A549 (cell line): ENCODE data around the gene CENPX. TPM values are rescaled to one million over a fixed set of nuclear protein-coding genes. Genes with fewer than 3 reads are reported as not detected.

ENCODE experiments used
- ATAC-seq, 2 experiments: fragments of 200-7000 bp in 1 of 2; fragments of >200 bp in 1 of 2; cut with Nextera tagmentation in 1 of 2; cut with Tn5 transposase in 1 of 2; 3 replicates each; pipeline versions ENCODE4 v1.8.0 to v1.9.1; 2018 to 2020; ENCODE audit warnings: mild to moderate bottlenecking in 1 of 2, moderate library complexity in 1 of 2
- CTCF ChIA-PET: fragments of 300-600 bp; sonication (Branson Sonifier 250); formaldehyde crosslinking; extraction: SDS; loops from one replicate; lab custom pipeline; 2021; ENCODE audit warnings: antibody characterized with exemption, inconsistent platforms; lab: Yijun Ruan, JAX
- POLR2A ChIA-PET: fragments of 350-600 bp; formaldehyde crosslinking; extraction: SDS; loops from one replicate; lab custom pipeline; 2021; ENCODE audit warnings: antibody characterized with exemption, inconsistent platforms; lab: Yijun Ruan, JAX
- DNase-seq, 2 experiments: peaks; one replicate each; pipeline versions ENCODE4 v3.0.0 to v3.0.0-alpha.2; 2011 to 2016; ENCODE audit warnings: low read depth in 1 of 2, low spot score in 1 of 2
- FAIRE-seq: peaks from 2 replicates; lab custom pipeline; 2011; peaks lifted over from hg19 to GRCh38; lab: Jason Lieb, UNC
- H3K27ac ChIP-seq, 2 experiments: fragments of >200 bp; sonication (Bioruptor Twin); formaldehyde crosslinking; 3 replicates each; pipeline ENCODE4 v1.5.1; 2016 to 2017
- H3K4me1 ChIP-seq: fragments of >200 bp; sonication (Bioruptor Twin); formaldehyde crosslinking; 3 replicates; pipeline ENCODE4 v1.6.1; 2016
- H3K4me2 ChIP-seq: fragments of >200 bp; sonication (Bioruptor Twin); formaldehyde crosslinking; 3 replicates; pipeline ENCODE4 v1.6.1; 2016
- H3K4me3 ChIP-seq: fragments of >200 bp; sonication (Bioruptor Twin); formaldehyde crosslinking; 3 replicates; pipeline ENCODE4 v1.5.1; 2016
- H3K9me3 ChIP-seq: fragments of >200 bp; sonication (Bioruptor Twin); formaldehyde crosslinking; 3 replicates; pipeline ENCODE4 v1.6.1; 2016
- ATOH8 ChIP-seq: fragments of 250-450 bp; sonication (Bioruptor Pico); IDR thresholded peaks from 2 replicates; pipeline ENCODE4 v1.5.0; 2020; ENCODE audit warnings: low read depth, mild to moderate bottlenecking, moderate library complexity
- BCL3 ChIP-seq: fragments of >200 bp; sonication (Bioruptor Twin); formaldehyde crosslinking; IDR thresholded peaks from 3 replicates; pipeline ENCODE4 v1.6.1; 2016
- CBX2 ChIP-seq: fragments of 200-600 bp; sonication (generic); IDR thresholded peaks from 2 replicates; pipeline ENCODE4 v1.6.1; 2016; ENCODE audit warnings: low read depth, mild to moderate bottlenecking, borderline replicate concordance
- CTCF ChIP-seq: fragments of >200 bp; sonication (Bioruptor Twin); formaldehyde crosslinking; IDR thresholded peaks from 3 replicates; pipeline ENCODE4 v1.5.1; 2016
- FOXS1 ChIP-seq: fragments of 250-450 bp; sonication (Bioruptor Pico); IDR thresholded peaks from 2 replicates; pipeline ENCODE4 v1.5.0; 2020; ENCODE audit warnings: mild to moderate bottlenecking, moderate library complexity
- HMGXB4 ChIP-seq: fragments of 250-450 bp; sonication (Bioruptor Pico); IDR thresholded peaks from 2 replicates; pipeline ENCODE4 v1.5.0; 2021; ENCODE audit warnings: mild to moderate bottlenecking, moderate library complexity, borderline replicate concordance
- KDM5A ChIP-seq: fragments of 200-600 bp; sonication (generic); IDR thresholded peaks from 2 replicates; pipeline ENCODE4 v1.6.1; 2016; ENCODE audit warnings: antibody characterized with exemption, mild to moderate bottlenecking
- MAX ChIP-seq: IDR thresholded peaks from 2 replicates; pipeline ENCODE4 v1.6.1; 2012
- RARB ChIP-seq: fragments of 250-450 bp; sonication (Bioruptor Pico); IDR thresholded peaks from 2 replicates; pipeline ENCODE4 v1.8.0; 2021; ENCODE audit warnings: mild to moderate bottlenecking, moderate library complexity
- RNF2 ChIP-seq: fragments of 200-600 bp; sonication (generic); IDR thresholded peaks from 2 replicates; pipeline ENCODE4 v1.6.1; 2016; ENCODE audit warnings: low read depth, mild to moderate bottlenecking, antibody characterized with exemption, moderate library complexity, borderline replicate concordance
- ZFP36 ChIP-seq: fragments of 450-650 bp; IDR thresholded peaks from 2 replicates; pipeline ENCODE4 v1.6.1; 2014; ENCODE audit warnings: borderline replicate concordance; ENCODE audit not compliant: partially characterized antibody
- WGBS: methylation state at CpG from one replicate; pipeline ENCODE4 v1.1.6; 2017; ENCODE audit errors: missing lambda C conversion rate; 5-methylcytosine and 5-hydroxymethylcytosine counted together
- polyA plus RNA-seq, 4 experiments: library from polyadenylated mRNA; depleted of rRNA in 3 of 4; stranded (reverse); fragments of >200 nt; fragmentation: RNase III in 1 of 4; extraction: RNeasy Plus Mini Kit Qiagen cat#74134 plus additional on column Dnase treatment in 1 of 4; gene quantifications; 2 replicates in 3 of 4; 3 replicates in 1 of 4; pipeline ENCODE4 v1.2.3, GENCODE V29; 2011 to 2017

The CENPX gene
- polyA plus RNA-seq, 2 of the 4 experiments (the other 2 are of a cell fraction) = 80.5 to 222 TPM

- POLR2A ChIA-PET = no interaction called here
- ATAC-seq (no peak), FAIRE-seq (no peak), DNase-seq (no peak)
- Histone ChIP-seq H3K4me3 (no peak overlapping the region), H3K27ac (peak overlapping the region in 1 of 2 experiments; percentile 93; a peak in 4 of 6 replicates), H3K4me1 (peaks cover 44% of the 10 kb centered on the region), H3K9me3 (no peaks in the 10 kb centered on the region), H3K4me2 (no peak overlapping the region)
- TF ChIP-seq BCL3 (no peak), RNF2 (no peak), CTCF (no peak), KDM5A (no peak), HMGXB4 (CRISPR knock-in tag) (no peak), RARB (no peak), CBX2 (no peak)
- CTCF ChIA-PET = interaction anchor here (0.7 to 33.2 kb wide), 5 partner anchors 11 to 43 kb away, joined by 3 to 794 read pairs (median 16); partner anchors contain the start of genes CENPX, LRRC45, NOTUM and RAC3
- WGBS = 97% methylated on average over 28 of the region's 30 CpGs
Observed at GRCh38 chr17:82007495-82008257, 15.0 kb downstream of the CENPX start.

- POLR2A ChIA-PET = no interaction called here
- peak overlapping the region in 1 of 2 experiments; percentile 93; a peak in 5 of 6 replicates for H3K27ac ChIP-seq
- CTCF ChIA-PET = interaction anchor here (0.6 to 33.2 kb wide), 4 partner anchors 13 to 133 kb away, joined by 3 to 794 read pairs (median 107); partner anchors contain the start of genes CENPX, LRRC45, NOTUM and RAC3
- H3K4me2 ChIP-seq = no peak overlapping the region
- H3K4me1 ChIP-seq = peaks cover 49% of the 10 kb centered on the region
- ATAC-seq = no peak
- 94% methylated on average over 5 of the region's 6 CpGs for WGBS
- no peak overlapping the region for H3K4me3 ChIP-seq
- no peak for DNase-seq
- no peak for FAIRE-seq
- no peaks in the 10 kb centered on the region for H3K9me3 ChIP-seq
- no peak for TF ChIP-seq ATOH8 (CRISPR knock-in tag)
Observed at GRCh38 chr17:82007228-82007494, 15.5 kb downstream of the CENPX start.

- 65% methylated on average over 24 of the region's 24 CpGs for WGBS
- peak overlapping the region; percentile 59 to 93; a peak in 5 of 6 replicates for H3K27ac ChIP-seq
Observed at GRCh38 chr17:82006468-82007227, 16.0 kb downstream of the CENPX start.

More at GRCh38 chr17:82006468-82007227, 16.0 kb downstream of the CENPX start:
- ChIA-PET POLR2A (no interaction called here), CTCF (interaction anchor here (0.6 to 33.2 kb wide), 3 partner anchors 14 to 132 kb away, joined by 3 to 794 read pairs (median 198); partner anchors contain the start of genes CENPX, LRRC45 and NOTUM)
- H3K4me1 ChIP-seq = peaks cover 53% of the 10 kb centered on the region
- peak; percentile 0 to 3; a peak in 1 of 6 replicates for ATAC-seq
- no peak for FAIRE-seq
- no peak overlapping the region for H3K4me3 ChIP-seq
- TF ChIP-seq FOXS1 (CRISPR knock-in tag) = no peak
- peak; percentile 14; the same call in 1 of the 2 replicates for TF ChIP-seq MAX
- no peak for TF ChIP-seq ZFP36
- peak overlapping the region; percentile 22 for H3K4me2 ChIP-seq
- no peak for DNase-seq
- no peaks in the 10 kb centered on the region for H3K9me3 ChIP-seq
